Breast epithelium (tissue), 4 donors: ENCODE measurements around the gene MPC2. TPM values are rescaled to one million over a fixed set of nuclear protein-coding genes. Genes with fewer than 3 reads are reported as not detected.
A peak's percentile ranks its signal among the peaks of the same experiment; 100 is the strongest.

Source experiments
- DNase-seq, 2 donors: peaks; one replicate each; pipeline ENCODE4 v3.0.0-alpha.2; 2019; ENCODE audit warnings: low spot score in 2 of 2
- H3K27ac ChIP-seq, 2 donors: fragments of 200-600 bp; sonication (generic) in 1 of 2; one replicate each; pipeline ENCODE4 v1.5.1; 2016 to 2019; ENCODE audit warnings: mild to moderate bottlenecking in 1 of 2
- H3K27me3 ChIP-seq, 2 donors: fragments of 200-600 bp; sonication (generic) in 1 of 2; one replicate each; pipeline versions ENCODE4 v1.5.1 to v1.6.0; 2017 to 2019; ENCODE audit warnings: control low read depth in 1 of 2, mild to moderate bottlenecking in 1 of 2
- H3K36me3 ChIP-seq: fragments of 200-600 bp; one replicate; pipeline ENCODE4 v1.5.1; 2019
- H3K4me1 ChIP-seq, 2 donors: fragments of 200-600 bp; sonication (generic); one replicate each; pipeline ENCODE4 v1.5.1; 2016 to 2019; ENCODE audit warnings: control low read depth in 1 of 2
- H3K4me3 ChIP-seq, 3 donors: fragments of 200-600 bp; sonication (generic); 1 replicate in 2 of 3; 2 replicates in 1 of 3; pipeline ENCODE4 v1.5.1; 2016 to 2019; ENCODE audit warnings: mild to moderate bottlenecking in 3 of 3, moderate library complexity in 2 of 3
- H3K9me3 ChIP-seq, 2 donors: fragments of 200-600 bp; sonication (generic) in 1 of 2; one replicate each; pipeline ENCODE4 v1.5.1; 2016 to 2019; ENCODE audit warnings: control low read depth in 1 of 2
- CTCF ChIP-seq, 3 donors: fragments of 450-650 bp; IDR thresholded peaks; one replicate each; pipeline ENCODE4 v1.5.1; 2016 to 2017; ENCODE audit warnings: antibody characterized with exemption in 3 of 3, mild to moderate bottlenecking in 3 of 3, moderate library complexity in 3 of 3
- POLR2A ChIP-seq: fragments of 450-650 bp; IDR thresholded peaks from one replicate; pipeline ENCODE4 v1.6.1; 2016; ENCODE audit warnings: antibody characterized with exemption, mild to moderate bottlenecking, moderate library complexity
- POLR2AphosphoS5 ChIP-seq, 3 donors: sonication (generic); formaldehyde crosslinking; IDR thresholded peaks; one replicate each; pipeline ENCODE4 v1.6.1; 2017; ENCODE audit warnings: antibody characterized with exemption in 3 of 3
- intact Hi-C: fragments of 100-400 bp; cut with DNase I; formaldehyde crosslinking; loops from one replicate; pipeline ENCODE4 v1.15.1; 2023; ENCODE audit warnings: low total_unique reads
- total RNA-seq, 3 donors: library from RNA; depleted of rRNA; stranded (reverse); fragments of >200 nt; gene quantifications; one replicate each; pipeline ENCODE4 v1.1.0, GENCODE V29; 2016

MPC2 gene
- total RNA-seq, 3 donors from 2014 or later = 28.8 to 37.0 (median 29.8) TPM

- intact Hi-C loops = no loop called here
- Histone ChIP-seq H3K27ac (no peak overlapping the region), H3K4me3 (no peak overlapping the region), H3K36me3 (no peaks in the 10 kb centered on the region), H3K4me1 (no peaks in the 10 kb centered on the region), H3K9me3 (no peaks in the 10 kb centered on the region), H3K27me3 (no peaks in the 10 kb centered on the region)
- no peak for DNase-seq
- no peak for TF ChIP-seq POLR2AphosphoS5 (IDR thresholded peaks at IDR 0.05)
- TF ChIP-seq POLR2A = no peak
- no peak for TF ChIP-seq CTCF (IDR thresholded peaks at IDR 0.05)
These were observed 31.2 kb downstream of the MPC2 start for GRCh38 chr1:167905671-167906070.

- TF ChIP-seq POLR2A (no peak), POLR2AphosphoS5 (IDR thresholded peaks at IDR 0.05) (no peak), CTCF (IDR thresholded peaks at IDR 0.05) (no peak)
- Histone ChIP-seq H3K9me3 (no peaks in the 10 kb centered on the region), H3K27me3 (no peaks in the 10 kb centered on the region), H3K4me1 (no peaks in the 10 kb centered on the region), H3K4me3 (no peak overlapping the region), H3K36me3 (no peaks in the 10 kb centered on the region), H3K27ac (no peak overlapping the region)
- DNase-seq = no peak
- intact Hi-C loops = no loop called here
These were observed 31.7 kb downstream of the MPC2 start for GRCh38 chr1:167905182-167905581.

GRCh38 chr1:167904652-167905130 is 32.2 kb downstream of the MPC2 start:
- intact Hi-C loops = no loop called here
- DNase-seq = no peak
- no peaks in the 10 kb centered on the region for H3K9me3 ChIP-seq
- no peak for TF ChIP-seq POLR2A
- no peak for TF ChIP-seq CTCF (IDR thresholded peaks at IDR 0.05)
- no peak for TF ChIP-seq POLR2AphosphoS5 (IDR thresholded peaks at IDR 0.05)
- H3K4me3 ChIP-seq = no peak overlapping the region
- no peak overlapping the region for H3K27ac ChIP-seq
- no peaks in the 10 kb centered on the region for H3K36me3 ChIP-seq
- no peaks in the 10 kb centered on the region for H3K27me3 ChIP-seq
- no peaks in the 10 kb centered on the region for H3K4me1 ChIP-seq

- intact Hi-C loops = no loop called here
- H3K36me3 ChIP-seq = no peaks in the 10 kb centered on the region
- no peaks in the 10 kb centered on the region for H3K27me3 ChIP-seq
- no peak for DNase-seq
- no peak for TF ChIP-seq POLR2AphosphoS5 (IDR thresholded peaks at IDR 0.05)
- TF ChIP-seq POLR2A = no peak
- TF ChIP-seq CTCF (IDR thresholded peaks at IDR 0.05) = no peak
- H3K4me1 ChIP-seq = no peaks in the 10 kb centered on the region
- no peaks in the 10 kb centered on the region for H3K9me3 ChIP-seq
- no peak overlapping the region for H3K27ac ChIP-seq
- H3K4me3 ChIP-seq = no peak overlapping the region
These were observed 36.0 kb downstream of the MPC2 start for GRCh38 chr1:167900907-167901306.

- Histone ChIP-seq H3K27ac (no peak overlapping the region), H3K4me1 (no peaks in the 10 kb centered on the region), H3K27me3 (no peaks in the 10 kb centered on the region), H3K9me3 (no peaks in the 10 kb centered on the region), H3K4me3 (no peak overlapping the region), H3K36me3 (no peaks in the 10 kb centered on the region)
- peak in 1 of 2 donors; percentile 30 for DNase-seq
- intact Hi-C loops = no loop called here
- peak in 1 of 3 donors; percentile 46 for TF ChIP-seq POLR2AphosphoS5 (IDR thresholded peaks at IDR 0.05)
- no peak for TF ChIP-seq CTCF (IDR thresholded peaks at IDR 0.05)
- TF ChIP-seq POLR2A = no peak
These were observed 37.6 kb downstream of the MPC2 start for GRCh38 chr1:167899253-167899681.
